HG03064 (cell line): ENCODE results near the gene MYO7A.

Source experiments
- ATAC-seq: cut with Tn5 transposase; IDR thresholded peaks from one replicate; pipeline ENCODE4 v1.9.1; 2021; ENCODE audit warnings: low read depth; ENCODE audit not compliant: unreplicated experiment

The MYO7A gene

GRCh38 chr11:77181799-77182541 is 53.9 kb downstream of the MYO7A start:
- no peak for ATAC-seq

DNA sequence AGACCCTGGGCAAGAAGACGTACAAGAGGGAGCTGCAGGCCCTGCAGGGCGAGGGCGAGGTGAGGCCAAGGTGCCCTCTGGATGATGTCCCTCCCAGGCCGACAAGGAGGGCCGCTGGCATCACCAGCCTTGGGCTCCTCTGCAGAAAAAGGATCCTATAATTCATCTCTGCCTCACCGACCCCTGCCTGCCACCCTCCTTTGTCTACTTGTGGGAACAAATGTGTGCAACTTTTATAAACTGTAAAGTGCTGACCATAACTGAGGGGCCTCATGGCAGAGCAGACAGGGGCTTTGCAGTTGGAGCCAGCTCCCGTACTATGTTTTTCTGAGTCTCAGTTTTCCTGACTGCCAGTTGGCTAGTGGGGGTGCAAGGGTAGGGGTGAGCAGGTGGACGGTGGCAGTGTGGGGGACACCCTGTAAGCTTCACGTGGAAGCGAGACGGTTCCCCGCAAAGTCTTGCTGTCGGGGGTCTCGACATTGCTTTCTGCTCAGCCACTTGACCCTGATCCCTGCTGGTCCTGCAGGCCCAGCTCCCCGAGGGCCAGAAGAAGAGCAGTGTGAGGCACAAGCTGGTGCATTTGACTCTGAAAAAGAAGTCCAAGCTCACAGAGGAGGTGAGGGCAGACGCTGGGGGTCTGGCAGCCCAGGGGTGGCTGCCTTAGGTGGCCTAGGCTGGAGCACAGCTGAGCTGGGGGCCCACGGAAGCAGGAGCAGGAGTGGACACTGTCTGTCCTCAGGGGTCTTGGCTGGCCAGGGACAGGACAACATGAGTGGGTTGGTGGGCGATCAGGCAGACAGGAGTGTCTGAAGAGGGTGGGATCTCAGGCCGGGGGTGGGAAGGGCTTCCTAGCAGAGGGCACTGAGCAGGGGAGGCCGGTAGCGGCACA is 54.7 kb downstream of the MYO7A start:
- no peak for ATAC-seq

GRCh38 chr11:77183431-77183984 is 55.5 kb downstream of the MYO7A start:
- no peak for ATAC-seq

GRCh38 chr11:77184136-77184860 is 56.3 kb downstream of the MYO7A start:
- no peak for ATAC-seq

GRCh38 chr11:77186302-77186701 is 58.3 kb downstream of the MYO7A start:
- ATAC-seq = no peak

- no peak for ATAC-seq
Measured at GRCh38 chr11:77187111-77187750, 59.2 kb downstream of the MYO7A start.

DNA sequence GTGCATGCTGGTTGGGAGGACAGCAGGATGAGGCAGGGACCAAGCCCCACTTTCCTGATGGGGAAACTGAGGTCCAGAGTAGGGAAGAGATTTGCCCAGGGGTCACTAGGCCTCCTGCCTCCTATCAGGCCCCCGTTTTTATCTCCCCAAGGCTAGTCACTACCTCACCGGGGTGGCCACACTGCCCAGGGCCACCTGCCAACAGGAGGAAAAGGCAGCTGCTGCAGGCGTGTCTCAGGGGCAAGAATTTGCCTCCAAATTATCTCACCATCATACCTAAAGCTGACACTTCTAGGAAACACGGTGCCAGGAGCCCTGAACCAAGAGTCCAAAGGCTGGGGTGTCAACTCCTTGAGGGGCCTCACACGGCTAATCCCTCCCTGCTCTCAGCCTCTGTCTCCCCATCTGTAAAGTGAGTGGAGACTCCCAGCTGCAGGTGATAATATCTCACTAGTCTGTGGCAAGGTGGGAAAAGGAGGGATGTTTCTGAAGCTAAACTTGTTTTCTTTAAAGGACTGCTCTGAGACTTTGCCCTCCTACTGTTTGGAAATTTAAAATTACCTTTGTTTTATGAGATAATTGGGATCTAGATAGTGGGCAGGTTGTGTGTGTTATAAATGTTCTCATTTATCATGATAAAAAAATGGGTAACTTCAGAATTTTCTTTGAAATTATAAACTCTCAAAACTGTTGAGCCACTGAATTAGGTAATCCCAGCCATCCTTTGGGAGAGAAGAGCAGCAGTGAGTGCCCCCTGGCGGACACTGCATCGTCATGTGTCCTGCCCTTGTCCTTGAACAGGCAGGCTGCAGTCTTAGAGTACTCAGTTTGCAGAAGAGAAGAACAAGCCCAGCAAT is 60.0 kb downstream of the MYO7A start:
- ATAC-seq = no peak

DNA sequence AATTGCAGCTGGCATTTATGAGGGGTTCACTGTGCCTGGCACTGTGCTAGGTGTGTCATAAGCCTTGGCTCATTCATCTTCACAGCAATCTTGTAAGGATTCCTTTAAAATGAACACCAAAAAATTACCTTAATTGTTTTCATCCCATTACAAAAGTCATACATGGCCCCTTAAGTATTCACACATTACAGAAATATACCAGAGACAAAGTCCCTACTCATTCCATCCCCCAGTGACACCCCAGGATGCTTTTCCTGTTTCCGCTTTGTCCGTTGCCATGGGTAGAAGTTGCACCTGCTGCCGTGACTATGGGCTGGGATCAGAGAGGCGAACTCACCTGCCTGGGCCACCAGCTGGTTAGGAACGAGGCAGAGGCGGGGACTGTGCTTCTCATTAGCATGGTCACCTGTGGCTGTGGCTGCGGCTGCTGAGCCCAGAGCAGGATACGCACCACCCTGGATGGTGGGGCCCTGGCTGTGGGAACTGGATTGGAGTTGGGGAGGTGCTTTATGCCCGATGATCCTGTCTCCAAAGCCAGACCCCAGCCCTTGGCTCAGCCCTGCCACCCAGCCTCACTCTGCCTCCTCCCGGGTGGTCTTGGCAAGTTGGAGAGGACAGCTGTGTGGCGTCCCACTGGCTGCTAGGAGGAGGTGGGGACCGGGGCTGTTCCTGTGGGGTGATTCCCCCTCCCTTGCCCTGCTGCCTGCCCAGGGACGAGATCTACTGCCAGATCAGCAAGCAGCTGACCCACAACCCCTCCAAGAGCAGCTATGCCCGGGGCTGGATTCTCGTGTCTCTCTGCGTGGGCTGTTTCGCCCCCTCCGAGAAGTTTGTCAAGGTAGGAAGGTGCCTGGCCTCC is 60.8 kb downstream of the MYO7A start:
- no peak for ATAC-seq

- no peak for ATAC-seq
Measured at GRCh38 chr11:77189588-77190210, 61.7 kb downstream of the MYO7A start.

- ATAC-seq = no peak
Measured at GRCh38 chr11:77190331-77191075, 62.5 kb downstream of the MYO7A start.

GRCh38 chr11:77191429-77191822 is 63.4 kb downstream of the MYO7A start:
- no peak for ATAC-seq

DNA sequence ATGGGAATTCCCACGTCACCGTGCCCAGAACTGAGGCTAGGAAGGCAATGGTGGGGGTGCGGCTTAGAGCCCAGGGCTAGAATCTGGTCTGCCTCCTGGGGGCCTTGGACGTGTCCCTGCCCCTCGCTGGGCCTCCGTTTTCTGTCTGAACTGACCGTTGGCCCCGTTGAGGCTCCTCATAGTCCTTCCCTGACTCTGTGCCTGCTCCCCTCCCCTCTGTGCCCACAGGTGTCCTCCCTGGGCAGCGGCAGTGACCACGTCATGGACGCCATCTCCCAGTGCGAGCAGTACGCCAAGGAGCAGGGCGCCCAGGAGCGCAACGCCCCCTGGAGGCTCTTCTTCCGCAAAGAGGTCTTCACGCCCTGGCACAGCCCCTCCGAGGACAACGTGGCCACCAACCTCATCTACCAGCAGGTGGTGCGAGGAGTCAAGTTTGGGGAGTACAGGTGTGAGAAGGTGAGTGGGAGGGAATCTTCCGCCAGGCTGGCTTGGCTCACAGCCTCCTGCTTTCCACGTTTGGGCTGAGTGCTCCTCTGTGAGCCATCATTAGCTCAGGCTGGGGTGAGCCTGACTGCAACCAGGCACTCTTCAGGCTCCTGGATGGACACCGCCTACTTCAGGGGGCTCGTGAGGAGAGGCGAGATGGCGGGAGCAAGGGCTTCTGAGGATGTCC is 63.9 kb downstream of the MYO7A start:
- ATAC-seq = no peak

DNA sequence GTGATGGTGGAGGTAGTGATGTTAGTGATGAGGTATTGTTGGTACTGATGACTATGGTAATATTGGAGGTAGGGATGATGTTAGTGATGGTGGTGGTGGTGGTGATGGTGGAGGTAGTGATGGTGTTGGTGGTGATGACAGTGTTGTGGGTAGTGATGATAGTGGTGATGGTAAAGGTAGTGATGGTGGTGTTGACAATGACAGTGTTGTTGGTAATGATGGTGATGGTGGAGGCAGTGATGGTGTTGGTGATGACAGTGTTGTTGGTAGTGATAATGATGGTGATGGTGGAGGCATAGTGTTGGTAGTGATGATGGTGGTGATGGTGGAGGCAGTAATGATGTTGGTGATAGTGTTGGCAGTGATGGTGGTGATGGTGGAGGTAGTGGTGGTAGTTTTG is 65.1 kb downstream of the MYO7A start:
- no peak for ATAC-seq

DNA sequence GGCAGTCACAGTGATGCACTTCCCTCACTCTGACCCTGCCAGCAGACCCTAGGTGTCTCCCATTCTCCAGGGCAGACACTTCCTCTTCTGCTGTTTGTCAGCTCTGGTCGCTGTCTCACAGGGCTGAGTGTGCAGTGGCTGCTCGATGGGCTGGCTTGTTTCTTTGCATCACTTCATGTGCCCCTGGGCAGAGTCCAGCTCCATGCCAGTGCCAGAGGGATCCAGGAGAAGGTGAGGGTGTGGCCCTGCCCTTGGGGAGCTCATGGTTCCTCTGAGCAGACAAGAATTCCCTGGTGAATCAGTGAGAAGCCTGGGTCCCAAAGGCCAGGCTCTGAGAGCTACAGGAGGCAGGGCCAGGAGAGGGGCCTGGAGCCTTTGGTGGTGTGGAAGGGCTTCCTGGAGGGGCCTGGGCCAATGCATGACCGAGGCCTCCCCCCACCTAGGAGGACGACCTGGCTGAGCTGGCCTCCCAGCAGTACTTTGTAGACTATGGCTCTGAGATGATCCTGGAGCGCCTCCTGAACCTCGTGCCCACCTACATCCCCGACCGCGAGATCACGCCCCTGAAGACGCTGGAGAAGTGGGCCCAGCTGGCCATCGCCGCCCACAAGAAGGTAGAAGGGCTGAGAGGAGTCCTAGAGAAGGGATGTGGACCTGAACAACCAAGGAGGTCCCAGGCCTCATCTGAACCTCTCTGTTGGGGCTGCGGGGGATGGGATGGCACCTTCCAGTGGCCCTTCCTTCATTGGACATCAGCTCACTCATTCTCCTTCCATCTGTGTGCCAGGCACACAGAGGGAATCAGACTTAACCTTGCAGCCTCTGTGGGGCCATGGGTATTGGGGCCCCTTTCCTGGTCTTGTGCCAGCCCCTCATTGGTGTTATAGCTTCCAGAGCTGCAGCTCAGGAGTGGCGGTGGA is 66.1 kb downstream of the MYO7A start:
- no peak for ATAC-seq

DNA sequence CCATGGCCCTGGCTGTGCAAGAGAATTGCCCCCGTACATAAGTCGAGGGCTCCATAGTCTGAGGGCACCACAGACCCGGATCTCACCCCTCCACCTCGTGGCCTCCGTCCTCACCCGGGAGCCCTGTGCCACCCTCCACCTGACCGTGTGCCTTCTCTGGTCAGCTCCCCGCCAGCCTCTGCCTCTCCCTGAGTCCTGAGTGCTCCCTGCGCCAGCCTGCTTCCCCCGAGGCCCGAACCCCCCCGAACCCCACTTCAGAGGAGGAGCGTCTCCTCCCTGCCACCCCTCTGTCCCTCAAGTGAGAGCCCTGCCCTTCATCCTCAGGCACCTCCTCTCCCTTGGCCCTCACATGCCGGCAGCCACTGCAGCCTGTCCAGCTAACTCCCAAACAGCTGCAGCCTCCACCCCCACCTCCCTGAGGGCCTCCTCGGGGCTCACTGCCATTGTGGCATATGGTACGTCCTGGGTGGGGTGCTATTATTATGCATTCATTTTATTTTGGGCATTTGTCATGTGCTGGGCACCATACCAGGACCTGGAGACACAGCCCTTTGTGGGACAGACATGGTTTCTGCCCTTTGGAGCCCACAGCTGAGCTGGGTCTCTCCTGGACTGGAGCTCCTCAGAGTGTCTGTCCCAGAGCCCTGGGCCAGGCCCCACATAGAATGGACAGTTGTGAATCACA is 67.2 kb downstream of the MYO7A start:
- no peak for ATAC-seq
